NCI-H1105 treated with DMSO at 0.1 percent for 48 hours (cell line): ENCODE data around the gene ETV4.
"Not testable (repeated sequence)": the region's sequence is repeated elsewhere in the genome, so short reads cannot be mapped to it uniquely, and the experiment has no call there.

ENCODE experiments used
- DNase-seq: peaks from one replicate; lab custom pipeline; 2025; lab: John Stamatoyannopoulos, UW

ETV4 gene

DNA sequence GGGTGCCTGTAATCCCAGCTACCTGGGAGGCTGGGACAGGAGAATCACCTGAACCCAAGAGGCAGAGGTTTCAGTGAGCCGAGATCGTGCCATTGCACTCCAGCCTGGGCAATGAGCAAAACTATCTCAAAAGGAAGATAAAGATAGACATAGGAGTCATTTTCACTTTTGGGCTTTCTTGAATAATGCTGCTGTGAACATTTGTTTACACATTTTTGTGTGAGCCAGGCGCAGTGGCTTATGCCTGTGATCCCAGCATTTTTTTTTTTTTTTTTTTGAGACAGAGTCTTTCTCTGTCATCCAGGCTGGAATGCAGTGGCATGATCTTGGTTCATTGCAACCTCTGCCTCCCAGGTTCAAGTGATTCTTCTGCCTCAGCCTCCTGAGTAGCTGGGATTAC lies 34.9 kb downstream of the ETV4 start:
- DNase-seq, result not testable (repeated sequence)

- not testable (repeated sequence) for DNase-seq
Measured at GRCh38 chr17:43509440-43509839, 36.7 kb downstream of the ETV4 start.

GRCh38 chr17:43490621-43491020 lies 55.5 kb downstream of the ETV4 start:
- no peak for DNase-seq

DNA sequence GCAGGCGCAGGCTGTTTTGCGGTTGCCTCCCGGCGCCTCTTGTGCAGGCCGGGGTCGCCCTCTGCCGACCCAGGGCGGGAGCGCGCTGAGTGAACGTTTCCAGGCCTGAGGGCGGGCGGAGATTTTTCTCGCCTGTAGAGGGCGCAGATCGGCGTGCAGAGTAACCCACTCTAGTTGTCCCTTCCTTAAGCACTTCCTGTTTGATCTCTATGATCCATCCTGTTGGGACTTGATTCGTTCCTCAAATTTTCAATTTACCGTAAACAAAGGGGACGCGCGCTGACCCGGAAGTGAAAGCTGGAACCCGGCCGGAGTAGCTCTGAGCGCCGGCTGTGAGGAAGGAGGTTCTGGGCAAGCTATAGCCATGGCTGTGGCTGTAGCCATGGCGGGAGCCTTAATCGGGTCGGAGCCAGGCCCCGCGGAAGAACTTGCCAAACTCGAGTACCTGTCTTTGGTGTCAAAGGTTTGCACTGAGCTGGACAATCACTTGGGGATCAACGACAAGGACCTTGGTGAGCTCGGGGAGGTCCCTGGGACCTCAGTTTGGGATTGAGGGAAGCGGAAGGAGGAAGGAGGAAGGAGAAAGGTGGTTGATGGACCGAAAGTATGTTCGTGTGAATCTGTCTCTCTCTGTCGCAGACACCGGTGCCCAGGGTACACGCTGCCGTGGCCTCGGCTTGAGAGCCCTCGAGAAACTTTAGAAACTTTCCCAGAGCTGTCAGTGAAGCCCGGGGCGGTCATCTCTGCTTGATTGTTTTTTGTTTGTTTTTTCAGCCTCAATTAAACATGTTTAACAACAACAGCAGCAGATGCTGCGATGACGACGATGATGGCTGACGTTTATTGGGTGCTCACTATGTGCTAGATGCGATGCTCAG lies 62.2 kb downstream of the ETV4 start, which contains the start of gene DHX8:
TSS of gene DHX8 (plus strand) at position 302 of the 878 bp plus-strand sequence. CDS start at position 365, 63 bp downstream.
- peak; percentile 98 for DNase-seq

DNA sequence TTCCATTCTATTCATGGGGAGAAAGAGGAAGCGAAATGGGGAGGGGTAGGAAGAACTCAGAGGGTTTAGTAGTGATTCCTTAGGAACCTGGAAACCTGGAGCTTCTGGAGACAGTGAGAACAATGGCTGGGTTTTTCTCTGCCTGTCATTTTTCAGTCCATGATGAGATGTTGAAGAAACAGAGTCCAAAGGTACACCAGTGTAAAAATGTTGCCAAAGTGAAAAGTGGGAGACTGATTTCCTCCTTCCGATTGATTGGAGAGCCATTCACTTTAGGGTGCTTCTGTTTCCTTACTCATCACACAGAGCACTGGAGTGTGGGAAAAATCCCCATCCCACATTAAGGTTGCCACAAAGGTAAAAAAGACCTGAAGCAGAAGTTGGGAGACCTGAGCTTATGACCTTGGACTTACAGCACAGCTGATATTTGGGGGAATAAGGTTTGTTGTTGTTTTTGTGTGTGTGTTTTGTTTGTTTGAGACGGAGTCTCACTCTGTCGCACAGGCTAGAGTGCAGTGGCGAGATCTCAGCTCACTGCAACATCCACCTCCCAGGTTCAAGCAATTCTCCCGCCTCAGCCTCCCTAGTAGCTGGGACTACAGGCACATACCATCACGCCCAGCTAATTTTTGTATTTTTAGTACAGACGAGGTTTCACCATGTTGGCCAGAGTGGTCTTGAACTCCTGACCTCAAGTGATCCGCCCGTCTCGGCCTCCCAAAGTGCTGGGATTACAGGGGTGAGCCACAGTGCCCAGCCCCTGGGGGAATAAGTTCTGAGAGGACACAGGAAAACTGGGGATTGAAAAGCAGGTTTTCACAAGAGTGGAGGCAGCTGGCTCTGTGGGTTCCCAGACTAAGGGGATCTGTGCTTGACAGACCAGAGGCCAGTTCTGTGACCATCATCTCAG lies 63.8 kb downstream of the ETV4 start:
- DNase-seq, result no peak

GRCh38 chr17:43479948-43480347 lies 66.2 kb downstream of the ETV4 start:
- DNase-seq, result no peak
